Measurements from ENCODE around the gene NEURL3. TPM values are rescaled to one million over a fixed set of nuclear protein-coding genes. Genes with fewer than 3 reads are reported as not detected.
A peak's percentile ranks its signal among the peaks of the same experiment; 100 is the strongest.

The NEURL3 gene
- total RNA-seq, 3 donors from 2014 or later (not counting 1 experiment from before 2014, with no cell fraction given): not detected

DNA sequence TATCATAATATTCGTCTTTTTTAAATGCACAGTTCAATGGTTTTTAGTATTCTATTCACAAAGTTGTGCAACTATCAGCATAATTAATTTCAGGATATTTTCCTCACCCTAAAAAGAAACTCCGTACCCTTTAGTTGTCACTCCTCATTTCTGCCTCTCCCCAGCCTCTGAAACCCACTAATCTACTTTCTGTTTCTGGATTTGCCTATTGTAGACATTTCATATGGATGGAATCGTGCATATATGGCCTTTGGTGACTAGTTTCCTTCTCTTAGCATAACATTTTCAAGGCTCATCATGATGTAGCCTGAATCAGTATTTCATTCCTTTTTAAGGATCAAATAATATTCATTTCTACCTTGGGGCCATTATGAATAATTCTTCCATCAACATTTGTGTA, 18.5 kb downstream of the NEURL3 start:
- Histone ChIP-seq H3K36me3 (ENCODE audit: control insufficient read depth, insufficient read depth, low read length) (no peaks in the 10 kb centered on the region), H3K4me1 (ENCODE audit: control insufficient read depth, insufficient read depth, low read length) (peaks cover 13% of the 10 kb centered on the region), H3K27me3 (ENCODE audit: control insufficient read depth, insufficient read depth, low read length) (no peaks in the 10 kb centered on the region), H3K4me3 (ENCODE audit: low read length) (peak overlapping the region; percentile 36), H3K27ac (ENCODE audit: low read length) (no peak overlapping the region), H3K9me3 (ENCODE audit: control insufficient read depth, insufficient read depth, low read length) (no peaks in the 10 kb centered on the region)
- H3K27me3 Mint-ChIP-seq (ENCODE audit: low read depth in 2 of 2): peaks cover 0 to 4% of the 10 kb centered on the region in 2 donors
- WGBS (ENCODE audit: insufficient coverage): 70% methylated on average over 3 of the region's 3 CpGs
- H3K36me3 Mint-ChIP-seq: no peaks in the 10 kb centered on the region
- H3K4me1 Mint-ChIP-seq: peaks cover 18 to 23% of the 10 kb centered on the region in 2 donors
- DNase-seq (peak in 1 of 2 donors; percentile 22), ATAC-seq (no peak)
- H3K27ac Mint-ChIP-seq: peak overlapping the region; percentile 90 to 92
- H3K9me3 Mint-ChIP-seq: no peaks in the 10 kb centered on the region
- no peak for TF ChIP-seq CTCF (IDR thresholded peaks at IDR 0.05)
- intact Hi-C loops (cut with micrococcal nuclease): loop anchor here (2.0 to 5.0 kb wide), 2 partner anchors 22 to 51 kb away; partner anchors contain the start of gene ARID5A
- H3K4me3 Mint-ChIP-seq: peak overlapping the region; percentile 93

GRCh38 chr2:96485751-96486651, 19.2 kb downstream of the NEURL3 start:
- ATAC-seq (peak; percentile 91 to 94 (median 93)), DNase-seq (peak; percentile 56 to 88)
- H3K27ac Mint-ChIP-seq: peak overlapping the region; percentile 90 to 92
- no peaks in the 10 kb centered on the region for H3K27me3 ChIP-seq (ENCODE audit: control insufficient read depth, insufficient read depth, low read length)
- peaks cover 18 to 23% of the 10 kb centered on the region in 2 donors for H3K4me1 Mint-ChIP-seq
- H3K4me1 ChIP-seq (ENCODE audit: control insufficient read depth, insufficient read depth, low read length): peaks cover 13% of the 10 kb centered on the region
- H3K4me3 ChIP-seq (ENCODE audit: low read length): peak overlapping the region; percentile 36
- H3K36me3 ChIP-seq (ENCODE audit: control insufficient read depth, insufficient read depth, low read length): no peaks in the 10 kb centered on the region
- WGBS (ENCODE audit: insufficient coverage): 25% methylated on average over 30 of the region's 33 CpGs
- H3K27ac ChIP-seq (ENCODE audit: low read length): peak overlapping the region; percentile 76
- H3K9me3 ChIP-seq (ENCODE audit: control insufficient read depth, insufficient read depth, low read length): no peaks in the 10 kb centered on the region
- peaks cover 0 to 9% of the 10 kb centered on the region in 2 donors for H3K27me3 Mint-ChIP-seq (ENCODE audit: low read depth in 2 of 2)
- H3K4me3 Mint-ChIP-seq: peak overlapping the region; percentile 93
- no peaks in the 10 kb centered on the region for H3K36me3 Mint-ChIP-seq
- TF ChIP-seq CTCF (IDR thresholded peaks at IDR 0.05): no peak
- H3K9me3 Mint-ChIP-seq: no peaks in the 10 kb centered on the region
- intact Hi-C loops (cut with micrococcal nuclease): loop anchor here (2.0 to 5.0 kb wide), 2 partner anchors 23 to 51 kb away; partner anchors contain the start of gene ARID5A

DNA sequence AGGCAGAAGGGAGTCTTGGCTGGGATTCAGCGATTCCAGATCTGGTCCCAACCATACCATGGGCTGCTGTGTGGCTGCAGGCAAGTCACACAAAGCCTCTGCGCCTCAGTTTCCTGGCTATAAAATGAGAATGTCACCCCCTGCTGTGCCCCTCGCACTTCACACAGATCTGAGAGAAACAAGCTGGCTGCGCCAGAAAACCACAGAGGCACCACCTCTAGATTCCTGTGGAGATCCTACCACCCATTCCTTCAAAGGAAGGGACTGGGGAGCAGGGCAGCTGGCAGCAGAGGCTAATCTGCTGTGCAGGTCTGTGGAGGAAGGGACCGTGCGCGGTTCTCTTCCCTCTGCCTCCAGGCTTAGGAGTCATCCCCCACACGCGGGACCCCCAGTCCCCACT, 19.8 kb downstream of the NEURL3 start:
- Mint-ChIP-seq H3K9me3 (no peaks in the 10 kb centered on the region), H3K27ac (peak overlapping the region; percentile 90 to 92), H3K27me3 (ENCODE audit: low read depth in 2 of 2) (peaks cover 0 to 9% of the 10 kb centered on the region in 2 donors), H3K4me1 (peaks cover 18 to 23% of the 10 kb centered on the region in 2 donors), H3K4me3 (peak overlapping the region; percentile 93), H3K36me3 (no peaks in the 10 kb centered on the region)
- no peaks in the 10 kb centered on the region for H3K36me3 ChIP-seq (ENCODE audit: control insufficient read depth, insufficient read depth, low read length)
- WGBS (ENCODE audit: insufficient coverage): 93% methylated on average over 9 of the region's 9 CpGs
- TF ChIP-seq CTCF (IDR thresholded peaks at IDR 0.05): no peak
- H3K9me3 ChIP-seq (ENCODE audit: control insufficient read depth, insufficient read depth, low read length): no peaks in the 10 kb centered on the region
- intact Hi-C loops (cut with micrococcal nuclease): loop anchor here (5.0 kb wide), 1 partner anchor 52 kb away; the partner anchor contains the start of gene ARID5A
- H3K27me3 ChIP-seq (ENCODE audit: control insufficient read depth, insufficient read depth, low read length): no peaks in the 10 kb centered on the region
- H3K4me3 ChIP-seq (ENCODE audit: low read length): peak overlapping the region; percentile 36
- DNase-seq: no peak
- no peak for ATAC-seq
- peak overlapping the region; percentile 76 for H3K27ac ChIP-seq (ENCODE audit: low read length)
- H3K4me1 ChIP-seq (ENCODE audit: control insufficient read depth, insufficient read depth, low read length): peaks cover 13% of the 10 kb centered on the region
